ENCODE data around the gene DGUOK. TPM values are rescaled to one million over a fixed set of nuclear protein-coding genes. Genes with fewer than 3 reads are reported as not detected.

Gene DGUOK
- total RNA-seq, 1 experiment from 2014 or later, result 78.5 TPM

DNA sequence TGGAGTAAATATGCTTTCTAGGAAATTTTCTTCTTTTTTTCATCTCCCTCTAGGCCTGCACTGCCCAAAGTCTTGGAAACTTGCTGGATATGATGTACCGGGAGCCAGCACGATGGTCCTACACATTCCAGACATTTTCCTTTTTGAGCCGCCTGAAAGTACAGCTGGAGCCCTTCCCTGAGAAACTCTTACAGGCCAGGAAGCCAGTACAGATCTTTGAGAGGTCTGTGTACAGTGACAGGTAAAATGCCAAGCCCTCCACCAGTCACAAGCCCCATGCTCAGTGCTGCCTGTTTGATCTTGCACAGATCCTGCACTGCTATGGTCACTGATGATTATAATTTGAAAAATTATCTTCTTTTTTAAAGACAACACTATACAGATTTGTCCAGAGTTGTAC, 20.0 kb downstream of the DGUOK start:
- no peaks in the 10 kb centered on the region for H3K27me3 ChIP-seq (ENCODE audit: control insufficient read depth, insufficient read depth, low read length)
- intact Hi-C loops (cut with micrococcal nuclease; ENCODE audit: unreplicated experiment), result no loop called here
- H3K9me3 ChIP-seq (ENCODE audit: control insufficient read depth, insufficient read depth, low read depth, low read length), result no peaks in the 10 kb centered on the region
- BruUV-seq (replicated peaks), result no TSS peak
- H3K4me1 ChIP-seq (ENCODE audit: control insufficient read depth, insufficient read depth, low read length), result no peaks in the 10 kb centered on the region
- ChIA-PET POLR2A (no interaction called here), CTCF (no interaction called here)
- peaks cover 15% of the 10 kb centered on the region; the same call in 1 of the 2 replicates for H3K36me3 ChIP-seq (ENCODE audit: control insufficient read depth, insufficient read depth, low read length)
- no peak for ATAC-seq
- H3K4me3 ChIP-seq (ENCODE audit: low read depth in 2 of 2, low read length in 2 of 2), result no peak overlapping the region
- DNase-seq (ENCODE audit: low read depth, low spot score), result no peak
- no peak for TF ChIP-seq POLR2AphosphoS5 (IDR thresholded peaks at IDR 0.05; ENCODE audit: low read depth, low read length)
- no peak for TF ChIP-seq SIN3A (IDR thresholded peaks at IDR 0.05; ENCODE audit: borderline replicate concordance, insufficient read depth, low read depth, low read length)
- TF ChIP-seq TCF7L2 (IDR thresholded peaks at IDR 0.05; ENCODE audit: low read depth, low read length), result no peak
- TF ChIP-seq, protein P1, sequence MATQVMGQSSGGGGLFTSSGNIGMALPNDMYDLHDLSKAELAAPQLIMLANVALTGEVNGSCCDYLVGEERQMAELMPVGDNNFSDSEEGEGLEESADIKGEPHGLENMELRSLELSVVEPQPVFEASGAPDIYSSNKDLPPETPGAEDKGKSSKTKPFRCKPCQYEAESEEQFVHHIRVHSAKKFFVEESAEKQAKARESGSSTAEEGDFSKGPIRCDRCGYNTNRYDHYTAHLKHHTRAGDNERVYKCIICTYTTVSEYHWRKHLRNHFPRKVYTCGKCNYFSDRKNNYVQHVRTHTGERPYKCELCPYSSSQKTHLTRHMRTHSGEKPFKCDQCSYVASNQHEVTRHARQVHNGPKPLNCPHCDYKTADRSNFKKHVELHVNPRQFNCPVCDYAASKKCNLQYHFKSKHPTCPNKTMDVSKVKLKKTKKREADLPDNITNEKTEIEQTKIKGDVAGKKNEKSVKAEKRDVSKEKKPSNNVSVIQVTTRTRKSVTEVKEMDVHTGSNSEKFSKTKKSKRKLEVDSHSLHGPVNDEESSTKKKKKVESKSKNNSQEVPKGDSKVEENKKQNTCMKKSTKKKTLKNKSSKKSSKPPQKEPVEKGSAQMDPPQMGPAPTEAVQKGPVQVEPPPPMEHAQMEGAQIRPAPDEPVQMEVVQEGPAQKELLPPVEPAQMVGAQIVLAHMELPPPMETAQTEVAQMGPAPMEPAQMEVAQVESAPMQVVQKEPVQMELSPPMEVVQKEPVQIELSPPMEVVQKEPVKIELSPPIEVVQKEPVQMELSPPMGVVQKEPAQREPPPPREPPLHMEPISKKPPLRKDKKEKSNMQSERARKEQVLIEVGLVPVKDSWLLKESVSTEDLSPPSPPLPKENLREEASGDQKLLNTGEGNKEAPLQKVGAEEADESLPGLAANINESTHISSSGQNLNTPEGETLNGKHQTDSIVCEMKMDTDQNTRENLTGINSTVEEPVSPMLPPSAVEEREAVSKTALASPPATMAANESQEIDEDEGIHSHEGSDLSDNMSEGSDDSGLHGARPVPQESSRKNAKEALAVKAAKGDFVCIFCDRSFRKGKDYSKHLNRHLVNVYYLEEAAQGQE (IDR thresholded peaks at IDR 0.05; ENCODE audit: insufficient read depth in 1 of 2, low read depth in 2 of 2, low read length in 1 of 2), result no peak
- TF ChIP-seq, protein P2, sequence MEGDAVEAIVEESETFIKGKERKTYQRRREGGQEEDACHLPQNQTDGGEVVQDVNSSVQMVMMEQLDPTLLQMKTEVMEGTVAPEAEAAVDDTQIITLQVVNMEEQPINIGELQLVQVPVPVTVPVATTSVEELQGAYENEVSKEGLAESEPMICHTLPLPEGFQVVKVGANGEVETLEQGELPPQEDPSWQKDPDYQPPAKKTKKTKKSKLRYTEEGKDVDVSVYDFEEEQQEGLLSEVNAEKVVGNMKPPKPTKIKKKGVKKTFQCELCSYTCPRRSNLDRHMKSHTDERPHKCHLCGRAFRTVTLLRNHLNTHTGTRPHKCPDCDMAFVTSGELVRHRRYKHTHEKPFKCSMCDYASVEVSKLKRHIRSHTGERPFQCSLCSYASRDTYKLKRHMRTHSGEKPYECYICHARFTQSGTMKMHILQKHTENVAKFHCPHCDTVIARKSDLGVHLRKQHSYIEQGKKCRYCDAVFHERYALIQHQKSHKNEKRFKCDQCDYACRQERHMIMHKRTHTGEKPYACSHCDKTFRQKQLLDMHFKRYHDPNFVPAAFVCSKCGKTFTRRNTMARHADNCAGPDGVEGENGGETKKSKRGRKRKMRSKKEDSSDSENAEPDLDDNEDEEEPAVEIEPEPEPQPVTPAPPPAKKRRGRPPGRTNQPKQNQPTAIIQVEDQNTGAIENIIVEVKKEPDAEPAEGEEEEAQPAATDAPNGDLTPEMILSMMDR (IDR thresholded peaks at IDR 0.05), result no peak
- no peak overlapping the region for H3K27ac ChIP-seq (ENCODE audit: low read length)
- in situ Hi-C loops (cut with HindIII; ENCODE audit: low pct_unique_long_range_greater_than_20kb, low sequenced_read_pairs), result no loop called here

DNA sequence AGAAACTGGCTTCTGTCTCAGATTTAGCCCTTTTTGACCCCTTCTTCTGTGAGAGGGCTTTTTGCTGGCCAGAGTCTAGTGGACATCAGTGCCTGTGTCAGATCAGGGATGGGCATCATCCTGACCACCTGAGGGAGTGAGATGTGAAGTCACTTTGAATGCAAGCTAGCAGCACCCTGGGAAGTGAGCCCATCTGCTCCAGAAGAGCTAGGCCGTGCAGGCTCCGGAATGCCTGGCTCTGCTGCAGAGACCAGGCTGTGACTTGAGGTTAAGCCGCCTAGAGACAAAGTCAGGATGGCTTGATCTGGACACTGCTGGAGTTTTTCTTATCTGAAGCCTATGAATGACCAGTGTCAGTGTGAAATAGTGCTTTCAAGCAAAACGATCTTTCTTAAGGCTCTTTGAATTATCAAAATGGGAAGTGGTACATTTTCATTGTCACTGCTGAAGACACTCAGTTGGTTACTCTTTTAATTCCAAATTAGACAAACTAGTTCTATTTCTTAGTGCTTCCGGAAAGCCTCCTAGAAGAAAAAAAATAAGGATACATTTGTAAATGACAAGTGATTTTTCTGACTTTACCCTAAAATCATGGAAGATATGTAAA, 20.8 kb downstream of the DGUOK start:
- intact Hi-C loops (cut with micrococcal nuclease; ENCODE audit: unreplicated experiment) (no loop called here), in situ Hi-C loops (cut with HindIII; ENCODE audit: low pct_unique_long_range_greater_than_20kb, low sequenced_read_pairs) (no loop called here)
- Histone ChIP-seq H3K4me1 (ENCODE audit: control insufficient read depth, insufficient read depth, low read length) (no peaks in the 10 kb centered on the region), H3K9me3 (ENCODE audit: control insufficient read depth, insufficient read depth, low read depth, low read length) (no peaks in the 10 kb centered on the region), H3K27ac (ENCODE audit: low read length) (no peak overlapping the region), H3K4me3 (ENCODE audit: low read depth in 2 of 2, low read length in 2 of 2) (no peak overlapping the region), H3K36me3 (ENCODE audit: control insufficient read depth, insufficient read depth, low read length) (peaks cover 15% of the 10 kb centered on the region; the same call in 1 of the 2 replicates), H3K27me3 (ENCODE audit: control insufficient read depth, insufficient read depth, low read length) (no peaks in the 10 kb centered on the region)
- BruUV-seq (replicated peaks), result no TSS peak
- no peak for ATAC-seq
- ChIA-PET CTCF (no interaction called here), POLR2A (no interaction called here)
- TF ChIP-seq, protein P2 (IDR thresholded peaks at IDR 0.05), result no peak
- no peak for TF ChIP-seq POLR2AphosphoS5 (IDR thresholded peaks at IDR 0.05; ENCODE audit: low read depth, low read length)
- no peak for TF ChIP-seq SIN3A (IDR thresholded peaks at IDR 0.05; ENCODE audit: borderline replicate concordance, insufficient read depth, low read depth, low read length)
- TF ChIP-seq, protein P1 (IDR thresholded peaks at IDR 0.05; ENCODE audit: insufficient read depth in 1 of 2, low read depth in 2 of 2, low read length in 1 of 2), result no peak
- TF ChIP-seq TCF7L2 (IDR thresholded peaks at IDR 0.05; ENCODE audit: low read depth, low read length), result no peak
- DNase-seq (ENCODE audit: low read depth, low spot score), result no peak
